ENCODE results near the gene RNU4-1.

- TF ChIP-seq CTCF (IDR thresholded peaks at IDR 0.05; ENCODE audit: insufficient read depth, low read length, poor library complexity, severe bottlenecking), result no peak
- no peak for TF ChIP-seq EZH2phosphoT487 (conservative IDR thresholded peaks at IDR 0.05; ENCODE audit: low read length)
Observed at GRCh38 chr12:120260607-120261006, 32.4 kb downstream of the RNU4-1 start.
